Activated T-cell treated with anti-CD3 and anti-CD28 coated beads for 4 hours (primary cell): ENCODE measurements around the gene ZDHHC9.

Source experiments
- DNase-seq: peaks from one replicate; pipeline ENCODE4 v3.0.0-alpha.2; 2020

ZDHHC9 gene

DNA sequence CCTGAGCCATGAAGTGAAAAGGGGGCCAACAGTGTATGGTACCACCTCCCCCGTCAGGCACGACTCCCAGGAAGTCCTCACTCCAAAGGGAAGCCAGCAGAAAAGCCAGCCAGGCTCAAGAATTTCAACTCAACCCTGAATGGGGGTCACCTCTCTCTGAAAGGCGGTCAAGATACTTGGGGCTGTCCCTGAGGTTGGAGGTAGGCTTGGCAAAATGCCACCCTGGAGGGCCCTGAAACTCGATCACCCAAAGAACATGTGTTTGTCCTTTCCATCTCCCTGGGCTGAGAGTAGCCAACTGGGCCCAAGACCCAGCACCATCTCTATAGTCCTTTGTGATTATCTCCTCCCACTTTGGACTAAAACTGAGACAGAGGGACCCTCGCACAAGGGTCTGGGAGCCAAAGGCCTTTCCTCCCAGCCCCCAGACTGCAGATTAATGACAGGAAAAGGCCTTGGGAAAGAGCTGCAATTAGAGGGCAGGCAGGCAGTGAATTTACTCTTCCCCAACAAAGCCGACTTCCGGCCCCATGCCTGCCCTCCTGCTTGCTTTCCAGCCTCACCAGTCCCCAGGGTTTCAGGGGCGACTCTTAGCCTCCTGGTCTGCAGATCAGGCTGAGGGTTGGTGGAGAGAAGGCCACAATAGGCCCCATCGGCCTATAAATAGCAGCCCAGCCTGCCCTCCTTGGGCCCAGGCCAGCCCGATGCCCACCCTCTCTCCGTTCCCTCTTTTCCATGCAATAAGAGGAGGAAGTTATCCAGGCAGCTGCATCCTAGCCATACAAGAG lies 58.3 kb downstream of the ZDHHC9 start:
- DNase-seq: no peak

DNA sequence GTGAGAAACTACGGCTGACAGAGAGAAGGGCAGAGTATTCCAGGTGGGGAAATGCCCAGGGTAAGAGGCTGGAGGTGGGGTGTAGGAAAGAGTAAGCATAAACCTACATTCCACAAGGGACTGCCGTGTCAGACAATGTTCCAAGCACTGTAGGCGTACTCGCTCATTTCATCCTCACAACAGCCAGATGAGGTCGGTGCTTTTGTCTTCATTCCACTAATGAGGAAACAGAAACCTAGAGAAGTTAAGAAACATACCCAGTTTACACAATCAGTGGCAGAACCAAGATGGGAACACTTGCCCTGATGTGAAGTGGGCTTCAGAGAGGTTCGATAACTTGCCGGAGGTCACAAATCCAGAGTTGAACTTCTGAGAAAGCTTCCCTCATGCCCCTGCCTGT lies 59.3 kb downstream of the ZDHHC9 start:
- no peak for DNase-seq

DNA sequence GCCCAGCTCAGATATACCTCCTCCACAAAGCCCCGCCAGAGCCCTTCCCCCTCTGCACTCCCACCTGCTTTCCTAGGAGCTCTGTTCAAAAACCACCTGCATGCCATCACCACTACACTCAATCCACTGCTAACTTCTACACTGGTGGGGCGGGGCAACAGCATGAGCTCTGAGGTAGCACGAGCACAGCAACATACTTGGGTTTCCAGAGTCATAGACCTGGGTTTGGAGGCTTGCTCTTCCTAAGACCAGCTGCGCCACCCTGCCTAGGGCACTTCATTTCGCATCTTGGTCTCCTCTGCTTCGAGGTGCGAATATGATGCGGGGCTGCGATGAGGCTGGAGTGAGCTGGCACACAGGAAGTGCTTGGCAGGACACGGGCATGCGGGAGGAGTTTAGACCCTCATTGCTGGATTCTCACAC lies 60.4 kb downstream of the ZDHHC9 start:
- no peak for DNase-seq

DNA sequence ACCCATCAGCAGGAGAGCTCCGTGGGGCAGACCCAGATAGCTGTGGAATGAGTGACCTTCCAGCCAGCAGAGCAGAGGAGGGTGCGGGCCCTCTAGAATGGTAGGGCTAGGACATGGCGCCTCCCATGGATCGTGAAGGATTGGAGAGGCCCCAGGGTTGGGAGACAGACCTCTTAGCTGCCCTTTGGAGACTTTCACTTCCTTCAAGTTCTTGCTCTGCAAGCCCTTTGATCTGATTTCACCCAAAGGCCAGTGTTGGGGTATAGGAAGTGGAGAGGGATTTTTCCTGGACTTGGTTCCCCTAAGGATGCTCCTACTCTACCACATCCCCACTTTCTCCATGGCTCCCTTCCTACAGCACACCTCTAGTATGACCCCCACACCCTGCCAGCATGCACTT lies 61.0 kb downstream of the ZDHHC9 start:
- DNase-seq: no peak

DNA sequence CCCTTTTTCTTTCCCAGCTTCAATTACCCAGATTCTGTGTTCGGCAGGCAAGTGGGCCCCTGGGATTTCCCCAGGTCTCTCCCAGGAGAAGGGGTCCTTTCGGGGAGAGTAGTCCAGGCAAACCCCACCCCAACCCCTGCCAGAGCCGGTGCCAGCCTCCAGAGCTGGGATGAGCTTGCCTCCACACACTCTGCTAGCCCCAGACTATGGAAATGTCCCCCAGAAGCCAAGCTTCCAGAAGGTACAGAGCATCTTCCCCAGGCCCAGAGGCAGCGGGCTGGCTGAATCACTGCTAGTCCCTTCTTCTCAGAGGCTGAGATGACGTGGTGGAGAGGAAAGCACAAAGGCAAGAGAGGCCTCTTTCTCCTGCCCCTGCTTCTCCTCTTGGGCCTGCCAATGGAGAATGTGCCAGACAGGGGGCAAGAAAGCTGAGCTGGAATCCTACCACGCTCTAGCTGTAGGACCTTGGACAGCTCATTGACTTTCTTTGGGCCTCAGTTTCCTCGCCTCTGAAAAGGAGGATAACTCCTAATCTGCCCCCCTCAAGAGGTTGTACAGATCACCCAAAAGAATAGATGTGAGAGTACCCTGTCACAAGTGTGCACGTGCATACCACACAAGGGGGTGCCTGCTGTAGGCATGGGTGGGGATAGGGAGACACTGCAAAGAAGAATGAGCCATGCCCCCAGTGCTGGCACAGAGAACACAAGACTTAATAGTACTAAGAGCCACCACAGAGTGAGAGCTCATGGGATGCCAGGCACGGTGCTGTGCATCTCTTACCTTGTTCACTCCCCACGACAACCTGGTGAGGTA lies 61.8 kb downstream of the ZDHHC9 start:
- no peak for DNase-seq

DNA sequence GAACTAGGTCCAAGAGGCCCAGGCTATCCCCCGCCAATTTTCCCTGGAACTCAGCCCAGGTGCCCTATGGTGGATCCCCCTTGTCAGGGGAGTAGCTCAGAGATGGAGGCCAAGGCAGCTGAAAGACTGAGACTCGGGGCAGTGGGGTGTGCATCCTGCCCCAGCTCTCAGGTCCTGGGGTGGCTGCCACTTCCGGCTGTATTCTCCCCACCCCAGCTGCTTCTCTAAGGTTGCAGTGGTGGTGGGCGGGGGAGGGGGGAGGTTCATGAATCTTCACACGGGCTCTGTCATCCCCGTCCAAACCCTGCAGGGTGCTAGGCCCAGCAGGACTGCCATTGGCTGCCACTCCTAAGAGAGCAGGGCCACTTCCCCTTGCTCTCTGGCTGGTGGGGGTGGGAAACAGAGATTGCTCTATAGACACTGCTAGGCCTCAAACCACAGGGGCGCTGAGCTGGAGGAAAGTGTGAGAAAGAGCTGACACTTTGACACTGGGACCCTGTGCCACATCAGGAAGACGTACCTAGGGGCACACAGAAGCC lies 62.5 kb downstream of the ZDHHC9 start:
- peak; percentile 54 for DNase-seq

DNA sequence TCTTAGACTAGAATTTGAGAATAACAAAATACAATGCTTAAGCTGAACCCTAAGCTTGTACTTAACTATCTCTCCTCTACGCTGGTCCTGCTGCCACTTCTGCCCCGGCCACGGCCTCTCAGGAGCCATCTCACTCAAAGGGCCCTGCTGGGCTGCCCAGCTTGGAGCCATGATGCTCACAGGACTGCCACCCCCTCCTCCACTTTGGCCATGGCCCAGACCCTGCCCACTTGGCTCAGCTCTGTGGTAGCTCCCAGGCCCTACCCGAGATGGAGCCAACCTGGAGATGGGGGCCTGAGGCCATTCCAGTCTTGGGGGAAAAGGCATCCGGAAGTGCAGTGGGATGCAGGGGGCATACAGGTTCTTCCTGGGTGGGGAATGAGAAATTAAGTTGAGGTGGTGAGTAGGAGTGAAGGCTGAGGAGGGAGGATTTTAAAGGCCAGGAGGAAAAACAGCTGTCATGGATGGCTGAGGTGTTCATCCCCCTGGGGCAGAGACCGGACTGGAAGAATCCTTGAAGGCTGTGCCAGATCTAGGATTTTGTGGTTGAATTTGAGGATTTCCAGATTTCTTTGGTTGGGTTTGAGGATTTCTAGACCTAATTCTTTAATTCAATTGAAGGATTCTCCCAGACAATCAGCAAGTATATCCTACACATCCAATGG lies 63.1 kb downstream of the ZDHHC9 start:
- no peak for DNase-seq

DNA sequence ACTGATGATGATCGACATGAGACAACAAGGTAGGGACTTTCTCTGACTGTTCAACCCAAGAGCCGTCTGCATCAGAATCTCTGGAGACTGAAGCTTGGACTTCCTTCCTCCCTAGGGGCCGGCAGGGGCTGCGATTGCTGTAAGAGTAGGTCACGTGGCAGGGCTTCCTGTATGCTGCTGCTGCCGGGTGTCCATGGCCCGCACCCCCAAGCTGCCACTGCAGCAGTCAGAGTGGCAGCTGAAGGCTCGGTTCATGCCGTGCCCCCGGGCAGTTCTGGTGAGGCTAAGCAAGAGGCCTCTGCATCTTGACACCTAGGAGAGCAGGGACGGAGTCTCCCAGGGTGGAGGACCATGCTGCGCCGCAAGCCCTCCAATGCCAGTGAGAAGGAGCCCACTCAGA lies 63.9 kb downstream of the ZDHHC9 start, which contains the start of gene SASH3:
Gene SASH3 (plus strand): TSS at position 203 of the 400 bp plus-strand sequence. CDS start 149 bp downstream, at position 352.
- DNase-seq: no peak

DNA sequence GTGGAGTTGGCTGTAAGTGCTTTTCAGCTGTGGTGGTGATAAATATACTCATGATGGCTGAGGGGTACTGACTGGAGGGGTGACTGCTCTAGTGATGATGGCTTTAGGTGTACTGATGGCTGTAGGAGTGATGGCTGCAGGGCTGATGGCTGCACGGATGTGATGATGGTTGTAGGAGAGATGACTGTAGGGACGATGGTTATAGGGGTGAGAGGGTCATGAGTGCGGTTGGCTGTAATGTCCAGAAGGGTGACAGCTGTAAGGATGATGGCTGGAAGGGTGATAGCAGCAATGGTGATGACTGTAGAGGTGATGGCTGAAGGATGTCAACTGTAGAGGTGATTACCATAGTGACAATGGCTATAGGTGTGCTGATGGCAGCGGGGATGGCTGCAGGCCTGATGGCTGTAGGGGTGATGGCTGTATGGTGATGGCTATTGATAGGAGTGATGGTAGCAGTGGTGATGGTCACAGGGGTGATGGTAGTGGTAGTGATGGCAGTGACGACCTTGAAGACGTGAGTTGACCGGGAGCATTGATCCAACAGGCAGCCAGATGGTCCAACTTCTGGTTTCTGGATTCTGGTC lies 64.5 kb downstream of the ZDHHC9 start:
- DNase-seq: no peak

DNA sequence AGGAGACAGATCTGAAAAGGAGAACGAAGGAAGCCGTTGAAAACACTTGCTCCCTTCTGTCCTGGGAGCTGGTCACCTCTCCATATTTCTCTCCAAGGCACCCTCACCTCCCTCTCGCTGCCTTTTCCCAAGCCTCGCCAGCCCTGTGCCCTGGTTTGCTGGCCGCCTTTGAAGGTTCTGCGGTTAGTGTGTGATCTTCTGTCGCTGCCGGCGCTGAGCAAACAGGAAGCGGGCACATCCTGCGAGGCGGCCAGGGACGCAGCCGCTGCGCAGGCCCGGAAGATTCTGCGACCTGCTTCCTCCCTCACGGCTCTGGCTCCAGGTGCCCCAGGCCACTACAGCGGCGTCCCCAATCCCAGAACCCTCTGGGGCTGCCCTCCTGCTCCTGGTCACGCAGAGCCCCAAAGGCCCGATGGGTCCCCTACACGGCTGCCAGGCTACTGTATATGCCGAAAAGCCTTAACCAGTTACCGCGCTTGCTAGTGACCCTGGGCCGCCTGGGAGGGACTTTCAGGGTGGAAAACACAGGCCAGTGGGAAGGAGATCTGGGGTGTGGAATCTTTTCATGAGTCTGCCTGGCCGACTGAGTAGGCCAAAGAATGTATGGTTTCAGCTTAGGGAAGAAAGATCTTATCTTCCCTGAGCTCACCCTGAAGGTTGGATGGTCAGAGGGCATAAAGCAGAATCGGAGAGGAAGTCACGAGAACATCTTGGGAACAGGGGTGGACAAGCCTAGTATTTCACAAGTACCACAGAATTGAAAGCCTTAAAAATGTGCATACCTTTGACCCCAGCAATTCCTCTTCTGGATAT lies 66.3 kb downstream of the ZDHHC9 start:
- DNase-seq: peak; percentile 42

DNA sequence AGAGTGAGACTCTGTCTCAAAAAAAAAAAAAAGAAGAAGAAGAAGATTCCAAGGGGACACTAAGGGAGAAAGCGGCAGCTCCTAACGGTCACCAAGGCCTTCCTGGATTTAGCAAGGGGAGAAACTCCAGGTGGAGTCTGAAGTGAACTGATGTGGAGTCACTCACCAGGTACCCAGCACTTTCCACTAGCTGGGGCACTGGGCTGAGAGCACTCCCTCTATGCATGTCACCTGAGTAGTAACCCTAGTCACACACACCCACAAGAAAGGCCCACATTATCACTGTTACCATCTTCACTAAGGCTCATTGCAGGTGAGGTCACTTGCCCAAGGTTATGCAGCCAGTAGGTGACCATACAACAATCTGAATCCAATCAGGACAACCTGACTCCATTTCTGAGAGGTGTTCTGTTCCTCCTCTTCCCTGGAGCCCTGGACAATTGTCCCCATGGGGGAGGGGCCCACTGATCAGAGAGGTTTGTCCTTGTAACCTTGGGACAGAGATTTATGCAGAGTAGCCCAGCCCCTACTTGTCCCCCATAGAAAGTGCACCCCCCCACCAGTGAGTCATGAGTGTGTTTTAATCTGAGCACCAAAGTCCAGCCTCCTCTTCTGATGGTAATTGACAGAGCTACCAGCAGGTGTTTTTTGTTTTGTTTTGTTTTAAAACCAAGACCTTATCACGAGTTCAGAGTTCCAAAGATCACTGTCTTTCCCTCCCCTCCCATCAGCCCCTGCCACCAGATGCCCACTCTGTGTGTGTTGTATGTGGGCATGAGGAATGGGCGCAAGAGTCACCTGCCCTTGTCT lies 69.8 kb downstream of the ZDHHC9 start:
- DNase-seq: no peak

DNA sequence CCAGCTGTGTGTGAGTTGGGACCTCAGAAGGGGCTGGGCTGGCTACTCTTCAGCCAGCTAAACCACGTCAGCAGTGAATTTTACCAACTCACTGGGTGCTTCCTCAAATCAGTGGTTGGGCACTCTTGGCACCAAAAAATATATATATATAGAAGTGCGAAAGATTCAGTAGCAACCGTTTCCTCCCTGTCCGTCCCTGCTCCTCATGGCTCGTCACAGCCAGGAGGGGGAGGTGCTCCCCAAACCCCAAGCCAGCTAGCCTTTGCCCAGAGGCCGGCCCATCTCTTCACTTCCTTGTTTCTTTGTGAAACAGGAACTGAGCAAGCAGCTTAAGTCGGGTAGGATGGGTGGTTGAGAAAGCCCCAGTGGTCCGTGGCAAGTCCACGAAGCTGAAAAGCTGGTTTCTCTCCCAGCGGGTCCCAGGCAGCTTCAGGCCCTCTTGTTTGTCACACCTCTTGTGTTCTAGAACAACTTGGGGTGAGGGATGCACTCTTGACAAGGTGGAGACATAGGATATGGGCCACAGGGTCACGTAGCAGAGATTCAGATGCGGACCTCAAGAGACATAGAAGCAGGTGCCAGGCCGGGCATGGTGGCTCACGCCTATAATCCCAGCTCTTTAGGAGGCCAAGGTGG lies 70.8 kb downstream of the ZDHHC9 start:
- DNase-seq: no peak

DNA sequence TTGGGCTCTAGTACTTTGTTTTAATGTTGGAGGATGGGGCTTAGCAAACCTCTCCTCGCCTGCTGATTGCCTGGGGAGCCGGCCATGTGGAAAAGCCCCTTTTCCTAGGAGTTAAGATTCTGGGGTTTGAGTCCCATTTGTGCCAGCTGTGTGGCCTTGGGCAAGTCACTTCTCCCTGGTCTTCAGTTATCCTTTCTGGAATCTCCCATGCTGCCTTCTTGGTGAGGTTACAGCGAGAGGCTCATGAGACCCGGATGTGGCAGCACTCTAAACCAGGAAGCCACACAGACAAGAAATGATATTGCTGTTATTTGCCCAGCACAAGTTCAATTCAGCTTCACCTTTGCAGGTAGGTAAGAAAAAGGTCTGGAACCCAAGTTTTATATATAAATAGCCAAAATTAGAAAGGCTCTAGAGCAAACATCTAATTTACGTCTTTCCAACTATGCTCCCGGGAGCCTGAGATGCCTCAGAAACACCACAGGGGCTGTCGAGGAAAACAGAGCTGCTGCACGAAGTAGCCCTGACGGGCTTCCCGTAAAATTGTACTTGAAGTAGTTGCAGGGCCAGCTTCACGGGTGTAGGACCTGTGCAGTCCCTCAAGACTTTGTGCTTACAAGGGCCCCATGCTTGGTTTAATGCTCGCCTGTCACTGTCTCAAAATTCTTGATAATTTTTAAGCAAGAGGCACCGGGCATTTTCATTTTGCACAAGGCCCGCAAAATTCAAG lies 72.3 kb downstream of the ZDHHC9 start:
- DNase-seq: no peak

DNA sequence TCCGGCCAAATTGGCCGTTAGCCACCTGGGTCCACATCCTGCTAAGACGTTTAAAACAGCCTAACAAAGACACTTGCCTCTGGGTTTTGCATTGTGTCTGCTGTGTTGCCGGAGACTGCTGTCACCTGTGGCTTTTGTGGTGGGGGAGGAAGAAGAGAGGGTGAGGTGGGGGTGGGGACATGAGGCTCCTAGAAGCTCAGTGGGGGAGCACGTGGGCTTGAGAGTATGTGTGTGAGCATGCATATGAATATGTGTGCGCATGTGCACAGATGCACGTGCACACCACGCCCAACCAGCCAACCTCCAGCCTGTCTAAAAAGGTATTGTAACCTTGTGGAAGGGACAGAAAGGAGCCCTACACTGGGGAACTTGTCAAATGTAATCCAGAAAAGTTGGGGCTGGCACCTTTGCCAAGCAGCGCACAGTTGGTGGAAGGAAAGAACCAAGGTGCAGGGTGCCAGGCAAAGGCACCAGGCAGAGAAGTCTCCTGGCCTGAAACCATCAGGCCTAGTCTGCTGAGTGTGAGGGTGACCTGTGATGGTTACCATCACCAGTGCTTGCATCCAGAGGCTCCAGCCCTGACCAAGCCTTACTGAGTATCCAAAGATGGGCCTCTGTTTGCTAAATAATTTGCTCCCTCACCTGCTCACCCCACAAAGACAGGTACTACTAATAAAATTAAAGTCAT lies 74.1 kb downstream of the ZDHHC9 start:
- DNase-seq: peak; percentile 56

DNA sequence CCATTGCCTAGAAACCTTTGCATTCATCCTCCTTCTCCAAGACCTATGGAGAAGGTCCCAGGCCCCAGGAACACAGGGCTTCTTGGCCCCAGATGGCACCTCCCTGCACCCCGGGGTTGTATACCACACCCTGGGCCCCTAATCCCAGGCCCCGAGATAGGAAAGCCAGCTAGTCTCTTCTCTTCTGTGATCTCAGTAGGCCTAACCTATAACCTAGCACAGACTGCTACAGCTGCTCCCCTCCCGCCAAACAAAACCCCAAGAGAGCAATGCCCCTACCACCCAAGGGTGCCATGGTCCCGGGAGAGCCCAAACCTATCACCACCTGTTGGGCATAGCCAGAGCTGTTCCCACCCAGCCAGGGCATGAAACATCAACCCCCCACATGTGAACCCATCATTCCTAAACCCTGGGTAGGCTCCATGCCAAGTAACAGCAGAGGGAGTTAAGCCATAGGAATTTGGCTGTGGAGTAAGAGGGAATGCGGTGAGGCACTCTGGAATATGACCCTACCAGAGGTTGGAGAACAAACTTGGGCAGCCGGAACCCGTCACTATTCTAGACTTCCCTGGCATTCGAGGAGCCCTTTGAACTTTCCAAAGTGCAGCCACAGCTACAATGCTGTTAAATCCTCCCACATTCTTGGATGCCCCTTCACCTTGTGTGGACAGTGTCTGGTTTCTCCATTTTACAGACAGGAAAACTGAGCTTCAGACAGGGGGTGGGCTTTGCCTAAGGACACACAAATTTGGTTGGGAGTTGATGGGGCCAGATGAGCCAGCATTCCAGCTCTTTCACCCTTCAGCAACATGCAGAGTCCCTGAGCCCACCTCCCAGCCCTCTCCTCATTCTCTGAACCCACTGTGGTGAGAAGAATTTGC lies 74.9 kb downstream of the ZDHHC9 start:
- no peak for DNase-seq

DNA sequence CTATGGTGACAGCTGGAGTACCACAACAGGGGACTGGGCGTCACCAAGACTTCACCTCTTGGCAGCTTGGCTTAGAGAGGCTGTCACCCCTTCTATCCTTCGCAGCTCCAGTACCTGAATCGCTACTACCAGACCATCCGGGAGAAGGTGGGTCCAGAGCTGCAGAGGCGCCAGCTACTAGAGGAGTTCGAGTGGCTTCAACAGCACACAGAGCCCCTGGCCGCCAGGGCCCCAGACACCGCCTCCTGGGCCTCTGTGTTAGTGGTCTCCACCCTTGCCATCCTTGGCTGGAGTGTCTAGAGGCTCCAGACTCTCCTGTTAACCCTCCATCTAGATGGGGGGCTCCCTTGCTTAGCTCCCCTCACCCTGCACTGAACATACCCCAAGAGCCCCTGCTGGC lies 75.5 kb downstream of the ZDHHC9 start:
- no peak for DNase-seq

DNA sequence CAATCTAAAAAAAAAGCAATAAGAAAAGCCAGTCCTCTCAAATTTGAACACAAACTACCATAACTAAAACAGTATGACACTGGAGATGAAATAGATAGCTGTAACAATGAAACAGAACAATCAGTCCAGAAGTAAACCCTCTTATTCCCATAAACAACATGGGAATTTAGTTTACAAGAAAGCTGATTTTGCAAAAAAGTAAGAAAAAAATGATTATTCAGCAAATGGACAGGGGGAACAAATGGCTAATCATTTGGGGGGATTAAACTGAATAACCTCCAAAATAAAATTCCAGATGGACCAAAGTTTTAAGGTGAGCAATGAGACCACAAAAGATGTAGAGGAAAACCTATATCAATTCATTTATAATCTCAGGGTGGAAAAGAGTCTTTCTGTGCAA lies 80.0 kb downstream of the ZDHHC9 start:
- no peak for DNase-seq

DNA sequence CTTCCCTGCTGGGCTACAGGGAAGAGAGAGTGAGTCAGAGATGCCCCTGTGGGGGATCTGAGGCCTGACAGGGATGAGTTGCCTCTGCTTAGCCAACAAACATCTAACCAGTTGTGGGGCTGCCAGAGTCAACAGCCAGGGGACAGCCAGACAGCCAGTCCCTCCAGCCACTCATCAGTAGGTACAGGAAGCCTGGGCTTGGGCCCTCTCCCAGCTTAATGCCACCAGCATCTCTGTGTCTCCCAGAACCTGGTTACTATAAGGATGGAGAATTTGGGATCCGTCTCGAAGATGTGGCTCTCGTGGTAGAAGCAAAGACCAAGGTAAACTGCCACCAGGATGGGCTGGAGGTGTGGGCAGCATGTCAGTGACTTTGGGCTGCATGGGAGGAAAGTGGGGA lies 81.2 kb downstream of the ZDHHC9 start:
- DNase-seq: no peak
